ENCODE measurements around the gene SND1.

- TF ChIP-seq POLR2AphosphoS5 (IDR thresholded peaks at IDR 0.05; ENCODE audit: borderline replicate concordance, low read depth, low read length) = no peak
- TF ChIP-seq EZH2 (IDR thresholded peaks at IDR 0.05) = no peak
Observed at GRCh38 chr7:127657500-127657899, 5.5 kb downstream of the SND1 start.
